ENCODE measurements around the gene TEC. TPM values are rescaled to one million over a fixed set of nuclear protein-coding genes. Genes with fewer than 3 reads are reported as not detected.

Gene TEC
- total RNA-seq, 1 experiment from 2014 or later, result 3.2 TPM

Small RNAs within 50 kb of the gene (small RNA-seq; reads per million reads assigned to genes)
- not detected for gene RF00019
- gene RF00026, result not detected
- gene RNU6-838P, result not detected

Other genes starting within 250 kb of the TEC start
- gene TXK, start 135.6 kb downstream of the TEC start, total RNA-seq (2014; rRNA removed; shearing (Covaris generic)), result 0.89 and 1.7 TPM in 2 replicates
- 9.4 and 18.8 TPM in 2 replicates for gene SLAIN2, start 71.7 kb upstream of the TEC start, total RNA-seq (2014; rRNA removed; shearing (Covaris generic))
- gene SLC10A4, start 213.5 kb upstream of the TEC start, total RNA-seq (2014; rRNA removed; shearing (Covaris generic)), result not detected in 2 replicates
- gene ZAR1, start 220.4 kb upstream of the TEC start, total RNA-seq (2014; rRNA removed; shearing (Covaris generic)), result not detected in 2 replicates